Activated CD4-positive, alpha-beta T cell treated with anti-CD3 and anti-CD28 coated beads, Interleukin-2, amount 50 U/mL, for 4 hours (primary cell): ENCODE results near the gene LSM7.

Source experiments
- DNase-seq, 2 experiments: peaks; one replicate each; pipeline ENCODE4 v3.0.0-alpha.2; 2020

The LSM7 gene

GRCh38 chr19:2328401-2329148, at the start of gene LSM7, which contains the start of gene SPPL2B:
LSM7 (minus strand) TSS chr19:2328586; CDS start chr19:2328566, 20 bp downstream.
SPPL2B (plus strand) TSS chr19:2328684; CDS start chr19:2328710, 26 bp downstream.
- peak; percentile 87 to 89 for DNase-seq

- no peak for DNase-seq
Measured at GRCh38 chr19:2376784-2377519, 48.6 kb upstream of the LSM7 start.

- no peak for DNase-seq
Measured at GRCh38 chr19:2375353-2376121, 47.2 kb upstream of the LSM7 start.

GRCh38 chr19:2374808-2375207, 46.4 kb upstream of the LSM7 start:
- DNase-seq, result no peak

GRCh38 chr19:2372076-2372612, 43.8 kb upstream of the LSM7 start:
- DNase-seq, result no peak

GRCh38 chr19:2371656-2372055, 43.3 kb upstream of the LSM7 start:
- DNase-seq, result no peak

GRCh38 chr19:2365201-2365970, 37.0 kb upstream of the LSM7 start:
- no peak for DNase-seq

- DNase-seq, result no peak
Measured at GRCh38 chr19:2363419-2363818, 35.0 kb upstream of the LSM7 start.

GRCh38 chr19:2362970-2363300, 34.5 kb upstream of the LSM7 start:
- DNase-seq, result no peak

- DNase-seq, result no peak
Measured at GRCh38 chr19:2362046-2362969, 33.9 kb upstream of the LSM7 start.

- no peak for DNase-seq
Measured at GRCh38 chr19:2361246-2362045, 33.1 kb upstream of the LSM7 start.

GRCh38 chr19:2360833-2361232, 32.4 kb upstream of the LSM7 start:
- DNase-seq, result no peak

GRCh38 chr19:2359992-2360685, 31.8 kb upstream of the LSM7 start, which contains the start of gene TMPRSS9:
TMPRSS9 (plus strand) TSS chr19:2360265; CDS start chr19:2389786, 29,521 bp downstream.
- no peak for DNase-seq

- DNase-seq, result no peak
Measured at GRCh38 chr19:2358548-2359173, 30.3 kb upstream of the LSM7 start.

- DNase-seq, result no peak
Measured at GRCh38 chr19:2357279-2358206, 29.2 kb upstream of the LSM7 start.

- DNase-seq, result no peak
Measured at GRCh38 chr19:2356036-2356646, 27.8 kb upstream of the LSM7 start.
